Stimulated activated CD4-positive, alpha-beta T cell treated with anti-CD3 and anti-CD28 coated beads, Interleukin-2, amount 100 ng/mL, for 48 hours (primary cell): ENCODE measurements around the gene SUN5.
"Not testable (repeated sequence)": the region's sequence is repeated elsewhere in the genome, so short reads cannot be mapped to it uniquely, and the experiment has no call there.

Source experiments
- DNase-seq, 2 donors: peaks; one replicate each; pipeline ENCODE4 v3.0.0-alpha.2; 2020

SUN5 gene

GRCh38 chr20:32975121-32975520, 29.1 kb downstream of the SUN5 start:
- DNase-seq, result not testable (repeated sequence)

- DNase-seq, result not testable (repeated sequence)
Observed at GRCh38 chr20:32974204-32975064, 29.8 kb downstream of the SUN5 start.

GRCh38 chr20:32973077-32973717, 31.0 kb downstream of the SUN5 start:
- no peak for DNase-seq

- peak; percentile 58 to 64 for DNase-seq
Observed at GRCh38 chr20:32972181-32973076, 31.8 kb downstream of the SUN5 start.

GRCh38 chr20:32971703-32972161, 32.5 kb downstream of the SUN5 start:
- DNase-seq, result no peak

- DNase-seq, result no peak
Observed at GRCh38 chr20:32970973-32971300, 33.3 kb downstream of the SUN5 start.

GRCh38 chr20:32970115-32970972, 33.9 kb downstream of the SUN5 start:
- no peak for DNase-seq

- no peak for DNase-seq
Observed at GRCh38 chr20:32969356-32970114, 34.7 kb downstream of the SUN5 start.

GRCh38 chr20:32968478-32969241, 35.6 kb downstream of the SUN5 start:
- peak in 1 of 2 donors; percentile 46 for DNase-seq

GRCh38 chr20:32967961-32968457, 36.2 kb downstream of the SUN5 start:
- DNase-seq, result no peak

GRCh38 chr20:32966881-32967781, 37.1 kb downstream of the SUN5 start:
- no peak for DNase-seq

GRCh38 chr20:32966382-32966781, 37.9 kb downstream of the SUN5 start:
- DNase-seq, result no peak

GRCh38 chr20:32965581-32966373, 38.5 kb downstream of the SUN5 start:
- DNase-seq, result no peak

- DNase-seq, result no peak
Observed at GRCh38 chr20:32965115-32965514, 39.1 kb downstream of the SUN5 start.

- no peak for DNase-seq
Observed at GRCh38 chr20:32964575-32964974, 39.7 kb downstream of the SUN5 start.

- no peak for DNase-seq
Observed at GRCh38 chr20:32963176-32963575, 41.1 kb downstream of the SUN5 start.

GRCh38 chr20:32962646-32963045, 41.6 kb downstream of the SUN5 start:
- not testable (repeated sequence) for DNase-seq

- DNase-seq, result no peak
Observed at GRCh38 chr20:32962053-32962452, 42.2 kb downstream of the SUN5 start.
